AG04450 (cell line): Measurements from ENCODE around the gene TRIM14. TPM values are rescaled to one million over a fixed set of nuclear protein-coding genes. Genes with fewer than 3 reads are reported as not detected.
"Not testable (repeated sequence)": the region's sequence is repeated elsewhere in the genome, so short reads cannot be mapped to it uniquely, and the experiment has no call there.

Experiments used
- CTCF ChIA-PET: fragments of 300-600, 350-600 bp; formaldehyde crosslinking; extraction: SDS; loops from one replicate; lab custom pipeline; 2022; ENCODE audit warnings: antibody characterized with exemption, inconsistent platforms; lab: Charles Lee
- POLR2A ChIA-PET: fragments of 350-600 bp; formaldehyde crosslinking; extraction: SDS; loops from one replicate; lab custom pipeline; 2021; ENCODE audit warnings: antibody characterized with exemption, inconsistent platforms; lab: Yijun Ruan, JAX
- DNase-seq: peaks from one replicate; pipeline ENCODE4 v3.0.0-alpha.2; 2011; ENCODE audit warnings: low read depth, low spot score
- H3K27ac ChIP-seq: one replicate; pipeline ENCODE4 v1.5.1; 2012; ENCODE audit warnings: low read depth, low read length, control low read depth
- H3K27me3 ChIP-seq: one replicate; pipeline ENCODE4 v1.6.0; 2012; ENCODE audit warnings: low read length; ENCODE audit not compliant: control insufficient read depth, insufficient read depth
- H3K4me3 ChIP-seq: 2 replicates; pipeline ENCODE4 v1.5.1; 2011; ENCODE audit warnings: mild to moderate bottlenecking, low read depth, low read length, control low read depth
- H3K9me3 ChIP-seq: 2 replicates; pipeline ENCODE4 v1.5.1; 2012; ENCODE audit warnings: low read length; ENCODE audit not compliant: control insufficient read depth, insufficient read depth
- polyA plus RNA-seq: library from polyadenylated mRNA; depleted of rRNA; stranded (reverse); fragments of >200 nt; gene quantifications from 2 replicates; pipeline ENCODE4 v1.2.3, GENCODE V29; 2011
- TF ChIP-seq, protein P1 (sequence below): IDR thresholded peaks from 2 replicates; pipeline ENCODE4 v1.5.1; 2011; ENCODE audit warnings: low read depth, low read length, control low read depth, inconsistent platforms

Gene TRIM14
- polyA plus RNA-seq, 1 experiment, result 8.3 TPM

DNA sequence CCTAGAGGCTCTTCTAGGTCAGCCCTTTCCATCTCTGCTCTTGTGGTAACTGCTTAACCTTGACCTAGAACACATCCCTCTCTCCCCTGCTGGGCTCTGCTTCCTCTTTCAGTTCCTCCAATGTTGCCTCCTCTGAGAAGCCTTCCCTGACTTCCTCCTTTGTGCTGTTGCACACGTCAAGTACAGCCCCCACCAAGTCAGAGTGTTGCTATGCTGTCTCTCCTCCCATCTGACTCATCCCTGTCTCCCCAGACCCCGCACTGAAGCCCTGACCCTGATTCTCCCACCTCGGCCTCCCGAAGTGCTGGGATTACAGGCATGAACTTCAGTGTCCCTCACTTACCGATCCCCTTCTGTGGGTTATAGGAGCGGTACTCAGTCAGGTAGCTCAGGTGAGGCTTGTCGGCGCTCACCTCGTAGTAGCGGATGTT lies 10.4 kb upstream of the TRIM14 start:
- no peaks in the 10 kb centered on the region for H3K9me3 ChIP-seq
- no peak overlapping the region for H3K4me3 ChIP-seq
- ChIA-PET CTCF (no interaction called here), POLR2A (no interaction called here)
- H3K27me3 ChIP-seq, result peaks cover 9% of the 10 kb centered on the region
- TF ChIP-seq, protein P1, sequence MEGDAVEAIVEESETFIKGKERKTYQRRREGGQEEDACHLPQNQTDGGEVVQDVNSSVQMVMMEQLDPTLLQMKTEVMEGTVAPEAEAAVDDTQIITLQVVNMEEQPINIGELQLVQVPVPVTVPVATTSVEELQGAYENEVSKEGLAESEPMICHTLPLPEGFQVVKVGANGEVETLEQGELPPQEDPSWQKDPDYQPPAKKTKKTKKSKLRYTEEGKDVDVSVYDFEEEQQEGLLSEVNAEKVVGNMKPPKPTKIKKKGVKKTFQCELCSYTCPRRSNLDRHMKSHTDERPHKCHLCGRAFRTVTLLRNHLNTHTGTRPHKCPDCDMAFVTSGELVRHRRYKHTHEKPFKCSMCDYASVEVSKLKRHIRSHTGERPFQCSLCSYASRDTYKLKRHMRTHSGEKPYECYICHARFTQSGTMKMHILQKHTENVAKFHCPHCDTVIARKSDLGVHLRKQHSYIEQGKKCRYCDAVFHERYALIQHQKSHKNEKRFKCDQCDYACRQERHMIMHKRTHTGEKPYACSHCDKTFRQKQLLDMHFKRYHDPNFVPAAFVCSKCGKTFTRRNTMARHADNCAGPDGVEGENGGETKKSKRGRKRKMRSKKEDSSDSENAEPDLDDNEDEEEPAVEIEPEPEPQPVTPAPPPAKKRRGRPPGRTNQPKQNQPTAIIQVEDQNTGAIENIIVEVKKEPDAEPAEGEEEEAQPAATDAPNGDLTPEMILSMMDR, result no peak
- DNase-seq, result no peak
- no peak overlapping the region for H3K27ac ChIP-seq

GRCh38 chr9:98128316-98128715 lies 9.3 kb upstream of the TRIM14 start:
- ChIA-PET CTCF (no interaction called here), POLR2A (no interaction called here)
- TF ChIP-seq, protein P1, result no peak

GRCh38 chr9:98127226-98127625 lies 8.2 kb upstream of the TRIM14 start:
- peaks cover 2% of the 10 kb centered on the region for H3K27me3 ChIP-seq
- H3K27ac ChIP-seq, result no peak overlapping the region
- DNase-seq, result no peak
- ChIA-PET CTCF (no interaction called here), POLR2A (no interaction called here)
- H3K9me3 ChIP-seq, result no peaks in the 10 kb centered on the region
- TF ChIP-seq, protein P1, result no peak
- H3K4me3 ChIP-seq, result no peak overlapping the region

More at GRCh38 chr9:98128316-98128715, 9.3 kb upstream of the TRIM14 start:
- Histone ChIP-seq H3K9me3 (no peaks in the 10 kb centered on the region), H3K4me3 (no peak overlapping the region), H3K27me3 (peaks cover 9% of the 10 kb centered on the region), H3K27ac (no peak overlapping the region)
- no peak for DNase-seq

GRCh38 chr9:98124637-98125426 lies 5.8 kb upstream of the TRIM14 start:
- Histone ChIP-seq H3K4me3 (no peak overlapping the region), H3K27ac (no peak overlapping the region), H3K9me3 (no peaks in the 10 kb centered on the region), H3K27me3 (no peaks in the 10 kb centered on the region)
- TF ChIP-seq, protein P1, result no peak
- POLR2A ChIA-PET, result no interaction called here
- CTCF ChIA-PET, result no interaction called here
- no peak for DNase-seq

DNA sequence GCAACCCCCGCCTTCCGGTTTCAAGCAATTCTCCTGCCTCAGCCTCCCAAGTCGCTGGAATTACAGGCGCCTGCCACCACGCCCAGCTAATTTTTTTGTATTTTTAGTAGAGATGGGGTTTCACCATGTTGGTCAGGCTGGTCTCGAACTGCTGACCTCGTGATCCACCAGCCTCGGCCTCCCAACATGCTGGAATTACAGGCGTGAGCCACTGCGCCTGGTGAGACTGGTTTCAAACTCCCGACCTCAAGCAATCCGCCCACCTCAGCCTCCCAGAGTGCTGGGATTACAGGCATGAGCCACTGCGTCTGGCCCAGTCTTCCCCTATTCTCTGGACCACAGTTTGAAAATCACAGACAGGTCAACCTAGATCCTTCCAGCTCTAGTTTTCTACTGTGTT lies 5.1 kb upstream of the TRIM14 start:
- DNase-seq, CTCF ChIA-PET, H3K27ac ChIP-seq, H3K9me3 ChIP-seq, H3K4me3 ChIP-seq, H3K27me3 ChIP-seq: not testable (repeated sequence)
- POLR2A ChIA-PET, result interaction anchor here (0.6 kb wide), 1 partner anchor 280 kb away, joined by 3 read pairs; no protein-coding TSS in a partner anchor
